ACHN (cell line): ENCODE data around the gene URAD.
"Not testable (repeated sequence)": the region's sequence is repeated elsewhere in the genome, so short reads cannot be mapped to it uniquely, and the experiment has no call there.

ENCODE experiments used
- DNase-seq: peaks from one replicate; pipeline ENCODE4 v3.0.0-alpha.2; 2015
- in situ Hi-C: cut with HindIII; loops from 2 replicates; pipeline ENCODE4 v1.10.0; 2017; ENCODE audit warnings: low sequenced_read_pairs, low pct_ligation_motif_present, low pct_unique_long_range_greater_than_20kb

Gene URAD

GRCh38 chr13:27964741-27965323 lies 23.7 kb downstream of the URAD start:
- in situ Hi-C loops: no loop called here
- no peak for DNase-seq

- in situ Hi-C loops, DNase-seq: not testable (repeated sequence)
Measured at GRCh38 chr13:27964206-27964605, 24.3 kb downstream of the URAD start.

- in situ Hi-C loops: no loop called here
- no peak for DNase-seq
Measured at GRCh38 chr13:27963491-27963890, 25.0 kb downstream of the URAD start.

GRCh38 chr13:27962982-27963381 lies 25.5 kb downstream of the URAD start:
- in situ Hi-C loops: no loop called here
- DNase-seq: no peak

GRCh38 chr13:27962128-27962841 lies 26.2 kb downstream of the URAD start:
- no peak for DNase-seq
- in situ Hi-C loops: no loop called here

GRCh38 chr13:27961227-27962085 lies 27.0 kb downstream of the URAD start:
- in situ Hi-C loops: no loop called here
- DNase-seq: no peak

GRCh38 chr13:27960362-27961226 lies 27.9 kb downstream of the URAD start:
- peak; percentile 77 for DNase-seq
- in situ Hi-C loops: no loop called here

- no peak for DNase-seq
- in situ Hi-C loops: no loop called here
Measured at GRCh38 chr13:27959976-27960361, 28.5 kb downstream of the URAD start.

- in situ Hi-C loops: no loop called here
- no peak for DNase-seq
Measured at GRCh38 chr13:27956576-27957300, 31.8 kb downstream of the URAD start.

GRCh38 chr13:27955014-27955591 lies 33.4 kb downstream of the URAD start:
- in situ Hi-C loops: no loop called here
- no peak for DNase-seq

GRCh38 chr13:27954406-27954851 lies 34.1 kb downstream of the URAD start:
- in situ Hi-C loops: no loop called here
- no peak for DNase-seq

- in situ Hi-C loops: no loop called here
- DNase-seq: peak; percentile 72
Measured at GRCh38 chr13:27953676-27954405, 34.7 kb downstream of the URAD start.

- in situ Hi-C loops: no loop called here
- DNase-seq: peak; percentile 8
Measured at GRCh38 chr13:27952876-27953675, 35.4 kb downstream of the URAD start.

- in situ Hi-C loops: no loop called here
- no peak for DNase-seq
Measured at GRCh38 chr13:27942972-27943371, 45.5 kb downstream of the URAD start.

GRCh38 chr13:27933580-27934328 lies 54.7 kb downstream of the URAD start:
- no peak for DNase-seq
- in situ Hi-C loops: no loop called here

GRCh38 chr13:27933118-27933517 lies 55.4 kb downstream of the URAD start:
- in situ Hi-C loops: no loop called here
- DNase-seq: no peak
